Measurements from ENCODE around the gene CUL3.

GRCh38 chr2:224520064-224520463, 65.1 kb downstream of the CUL3 start:
- TF ChIP-seq, protein P1, sequence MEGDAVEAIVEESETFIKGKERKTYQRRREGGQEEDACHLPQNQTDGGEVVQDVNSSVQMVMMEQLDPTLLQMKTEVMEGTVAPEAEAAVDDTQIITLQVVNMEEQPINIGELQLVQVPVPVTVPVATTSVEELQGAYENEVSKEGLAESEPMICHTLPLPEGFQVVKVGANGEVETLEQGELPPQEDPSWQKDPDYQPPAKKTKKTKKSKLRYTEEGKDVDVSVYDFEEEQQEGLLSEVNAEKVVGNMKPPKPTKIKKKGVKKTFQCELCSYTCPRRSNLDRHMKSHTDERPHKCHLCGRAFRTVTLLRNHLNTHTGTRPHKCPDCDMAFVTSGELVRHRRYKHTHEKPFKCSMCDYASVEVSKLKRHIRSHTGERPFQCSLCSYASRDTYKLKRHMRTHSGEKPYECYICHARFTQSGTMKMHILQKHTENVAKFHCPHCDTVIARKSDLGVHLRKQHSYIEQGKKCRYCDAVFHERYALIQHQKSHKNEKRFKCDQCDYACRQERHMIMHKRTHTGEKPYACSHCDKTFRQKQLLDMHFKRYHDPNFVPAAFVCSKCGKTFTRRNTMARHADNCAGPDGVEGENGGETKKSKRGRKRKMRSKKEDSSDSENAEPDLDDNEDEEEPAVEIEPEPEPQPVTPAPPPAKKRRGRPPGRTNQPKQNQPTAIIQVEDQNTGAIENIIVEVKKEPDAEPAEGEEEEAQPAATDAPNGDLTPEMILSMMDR (IDR thresholded peaks at IDR 0.05): no peak
- no peak for TF ChIP-seq EZH2 (IDR thresholded peaks at IDR 0.05)
- no peak for TF ChIP-seq EZH2phosphoT487 (IDR thresholded peaks at IDR 0.05)

Data from neural progenitor cell (in vitro differentiated cells).